T-helper 1 cell treated with Interleukin-12 subunit alpha and Interleukin-12 subunit beta and Interleukin-4 antibody, amounts not matched to agents 30 ng/mL and 1 ng/mL, for 36 hours (primary cell): ENCODE measurements around the gene S1PR5. TPM values are rescaled to one million over a fixed set of nuclear protein-coding genes. Genes with fewer than 3 reads are reported as not detected.
"Not testable (repeated sequence)": the region's sequence is repeated elsewhere in the genome, so short reads cannot be mapped to it uniquely, and the experiment has no call there.

Experiments used
- intact Hi-C: fragments of 100-400 bp; cut with micrococcal nuclease; formaldehyde crosslinking; loops from one replicate; pipeline ENCODE4 v1.15.1; 2024
- total RNA-seq: library from RNA; stranded (reverse); gene quantifications from 2 replicates; pipeline ENCODE4 v1.2.3, GENCODE V29; 2022

The S1PR5 gene
- total RNA-seq, 1 donor from 2014 or later, result not detected

GRCh38 chr19:10546817-10547216, 29.6 kb upstream of the S1PR5 start:
- intact Hi-C loops, result no loop called here

DNA sequence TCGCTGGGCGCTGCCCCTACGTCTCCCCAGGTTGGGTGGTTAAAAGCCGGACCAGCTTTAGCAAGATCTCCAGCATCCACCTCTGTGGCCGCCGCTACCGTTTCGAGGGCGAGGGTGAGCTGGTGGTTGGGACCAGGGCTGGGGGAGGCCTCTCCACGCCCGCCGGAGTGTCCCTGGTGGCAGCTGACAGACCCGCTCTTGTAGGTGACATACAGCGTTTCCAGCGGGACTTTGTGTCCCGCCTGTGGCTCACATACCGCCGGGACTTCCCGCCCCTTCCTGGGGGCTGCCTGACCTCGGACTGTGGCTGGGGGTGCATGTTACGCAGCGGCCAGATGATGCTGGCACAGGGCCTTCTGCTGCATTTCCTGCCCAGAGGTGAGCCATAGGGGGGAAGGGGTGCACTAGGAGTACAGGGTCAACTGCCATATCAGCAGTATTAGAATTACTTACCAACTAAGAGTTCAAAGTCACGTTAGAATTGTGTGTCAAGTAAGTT, 27.6 kb upstream of the S1PR5 start:
- intact Hi-C loops, result no loop called here

DNA sequence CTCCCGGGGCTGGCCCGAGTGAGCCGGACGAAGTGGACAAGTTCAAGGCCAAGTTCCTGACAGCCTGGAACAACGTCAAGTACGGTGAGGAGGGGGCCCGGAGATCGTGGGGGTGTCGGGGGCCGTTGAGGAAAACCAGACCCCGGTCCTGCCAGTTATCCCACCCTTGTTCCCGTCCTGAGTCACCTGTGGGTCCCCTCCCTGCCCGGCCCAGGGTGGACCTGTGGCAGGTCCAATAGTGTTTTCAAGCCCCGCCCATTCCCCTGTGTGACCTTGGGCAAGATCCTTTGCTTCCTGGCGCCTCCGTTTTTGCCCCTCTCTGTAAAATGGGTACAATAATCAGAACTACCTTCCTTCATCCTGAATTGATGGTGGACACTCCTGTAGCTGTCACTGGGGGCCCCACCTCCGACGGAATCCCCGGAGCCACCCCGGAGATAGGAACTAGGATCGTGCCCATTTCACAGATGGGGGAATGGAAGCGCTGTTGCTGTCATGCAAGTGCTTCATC, 27.1 kb upstream of the S1PR5 start:
- intact Hi-C loops, result no loop called here

DNA sequence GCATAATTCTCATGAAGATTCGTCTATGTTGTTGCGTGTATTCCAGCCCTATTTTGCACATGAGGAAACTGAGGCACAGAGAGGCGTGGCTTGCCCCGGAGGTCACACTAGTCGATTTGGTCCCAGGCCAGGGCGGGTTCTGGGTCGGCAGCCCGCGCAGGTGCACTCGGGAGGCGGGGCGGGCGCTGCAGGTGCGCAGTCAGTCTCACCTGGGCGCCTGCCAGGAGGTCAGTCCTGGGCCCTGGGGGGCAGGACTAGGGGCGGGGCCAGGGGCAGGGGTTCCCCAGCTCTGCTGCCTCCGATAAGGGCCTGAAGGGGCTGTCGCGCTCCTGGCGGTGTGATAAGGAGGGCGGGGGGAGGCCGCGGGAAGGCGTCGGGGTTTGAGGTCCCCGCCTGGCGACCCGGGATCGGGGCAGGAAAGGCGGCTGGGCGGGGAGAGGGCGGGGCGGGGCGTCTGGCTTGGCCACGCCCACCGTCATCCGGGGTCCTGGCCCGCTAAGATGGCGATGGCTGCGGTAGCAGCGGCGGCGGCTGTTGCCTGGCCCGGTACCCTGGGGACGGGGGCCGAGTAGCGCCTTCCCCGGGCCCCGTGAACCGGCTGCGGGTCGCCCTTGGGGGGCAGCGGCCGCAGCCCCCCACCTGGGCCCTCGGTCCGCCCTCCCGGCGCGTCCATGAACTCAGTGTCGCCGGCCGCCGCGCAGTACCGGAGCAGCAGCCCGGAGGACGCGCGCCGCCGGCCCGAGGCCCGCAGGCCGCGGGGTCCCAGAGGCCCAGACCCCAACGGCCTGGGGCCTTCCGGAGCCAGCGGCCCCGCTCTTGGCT, 26.4 kb upstream of the S1PR5 start, which contains the start of gene ATG4D:
Gene ATG4D, plus strand, starts transcription at position 485 of the 822 bp plus-strand sequence. Its CDS starts 187 bp downstream, at position 672.
- intact Hi-C loops, result loop anchor here (1.0 kb wide), 4 partner anchors 11 to 64 kb away; no protein-coding TSS in a partner anchor

- intact Hi-C loops, result loop anchor here (1.0 kb wide), 4 partner anchors 11 to 64 kb away; no protein-coding TSS in a partner anchor
These were observed 25.8 kb upstream of the S1PR5 start for GRCh38 chr19:10543059-10543419.

GRCh38 chr19:10539016-10539415, 21.8 kb upstream of the S1PR5 start:
- intact Hi-C loops, result not testable (repeated sequence)

DNA sequence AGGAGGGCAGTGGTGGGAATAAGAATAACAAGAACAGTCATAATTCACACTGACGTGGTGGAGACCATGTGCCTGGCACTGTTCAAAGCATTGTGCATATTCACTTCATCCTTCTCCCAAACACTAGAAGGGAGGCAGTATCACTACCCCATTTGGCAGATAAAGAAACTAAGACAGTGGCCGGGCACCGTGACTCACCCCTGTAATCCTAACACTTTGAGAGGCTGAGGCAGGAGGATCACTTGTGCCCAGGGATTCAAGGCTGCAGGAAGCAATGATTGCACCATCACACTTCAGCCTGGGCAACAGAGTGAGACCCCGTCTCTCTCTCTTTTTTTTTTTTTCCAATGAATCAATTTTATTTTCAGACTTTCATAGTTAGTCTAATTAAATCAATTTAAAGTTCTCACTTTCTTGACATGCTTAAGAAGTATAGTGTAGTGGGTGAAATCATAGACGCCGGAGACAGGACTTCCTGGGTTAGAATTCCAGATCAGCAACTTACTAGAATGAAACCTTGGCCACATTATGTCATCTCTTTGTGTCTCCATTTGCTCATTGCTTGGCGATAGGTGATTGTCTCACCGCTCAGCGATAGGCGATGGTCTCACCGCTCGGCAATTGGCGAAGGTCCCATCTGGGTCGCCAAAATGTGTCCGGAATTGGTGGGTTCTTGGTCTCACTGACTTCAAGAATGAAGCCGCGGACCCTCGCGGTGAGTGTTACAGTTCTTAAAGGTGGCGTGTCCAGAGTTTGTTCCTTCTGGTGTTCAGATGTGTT, 21.1 kb upstream of the S1PR5 start:
- intact Hi-C loops, result no loop called here

- intact Hi-C loops, result no loop called here
These were observed 20.4 kb upstream of the S1PR5 start for GRCh38 chr19:10537668-10538067.

GRCh38 chr19:10535613-10536012, 18.4 kb upstream of the S1PR5 start:
- intact Hi-C loops, result no loop called here

DNA sequence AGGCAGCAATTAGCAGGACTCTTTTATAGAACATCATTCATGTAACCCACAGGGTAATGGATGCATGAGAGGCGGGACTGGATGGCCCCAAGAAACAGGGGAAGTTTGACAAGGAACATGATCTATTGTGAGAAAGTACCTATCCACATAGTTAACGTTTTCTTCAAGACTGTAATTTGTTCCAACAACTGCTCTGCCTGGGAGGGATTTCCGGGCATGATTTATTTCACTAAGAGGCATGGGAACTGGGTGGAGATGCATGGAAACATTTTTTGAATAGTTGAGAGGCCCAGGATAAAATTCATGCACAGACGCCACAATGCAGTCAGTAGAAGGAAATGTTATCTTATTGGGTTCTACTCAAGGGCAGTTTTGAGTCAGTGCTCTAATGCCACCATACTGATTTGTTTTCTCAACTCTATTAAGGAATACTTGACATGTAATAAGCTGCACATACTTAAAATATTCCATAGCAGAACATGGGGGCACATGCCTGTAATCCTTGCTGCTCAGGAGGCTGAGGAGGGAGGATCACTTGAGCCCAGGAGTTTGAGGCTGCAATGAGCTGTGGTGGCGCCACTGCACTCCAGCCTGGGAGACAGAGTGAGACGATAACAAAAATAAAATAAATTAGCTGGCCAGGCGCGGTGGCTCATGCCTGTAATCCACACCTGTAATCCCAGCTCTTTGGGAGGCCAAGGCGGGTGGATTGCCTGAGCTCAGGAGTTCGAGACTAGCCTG, 16.6 kb upstream of the S1PR5 start:
- intact Hi-C loops, result no loop called here

DNA sequence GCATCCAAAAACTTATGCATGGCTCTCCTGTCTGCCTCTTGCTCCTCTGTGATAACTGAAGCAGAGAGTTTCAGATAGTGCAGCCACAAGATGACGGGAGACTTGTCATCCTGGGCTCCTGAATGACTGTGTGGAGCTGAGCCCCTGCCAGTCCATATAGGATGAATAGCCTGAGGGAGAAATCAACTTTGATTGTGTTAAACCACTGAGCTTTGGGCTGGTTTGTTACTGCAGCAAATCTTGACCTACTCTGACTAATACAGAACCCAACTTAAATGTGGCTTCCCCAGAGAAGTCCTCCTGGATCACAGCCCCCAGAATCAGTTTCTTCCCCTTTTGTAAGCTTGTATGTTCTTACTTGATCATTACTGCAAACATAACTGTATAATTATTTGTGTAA, 15.2 kb upstream of the S1PR5 start:
- intact Hi-C loops, result no loop called here

DNA sequence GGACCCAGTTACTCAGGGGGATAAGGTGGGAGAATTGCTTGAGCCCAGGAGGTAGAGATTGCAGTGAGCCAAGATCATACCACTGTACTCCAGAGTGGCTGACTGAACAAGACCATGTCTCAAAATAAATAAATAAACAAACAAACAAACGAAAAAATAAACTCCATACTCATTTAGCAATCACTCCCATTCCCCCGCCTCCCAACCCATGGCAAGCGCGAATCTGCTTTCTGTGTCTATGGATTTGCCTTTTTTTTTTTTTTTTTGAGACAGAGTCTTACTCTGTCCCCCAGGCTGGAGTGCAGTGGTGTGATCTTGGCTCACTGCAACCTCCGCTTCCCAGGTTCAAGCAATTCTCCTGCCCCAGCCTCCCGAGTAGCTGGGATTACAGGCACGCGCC, 9.6 kb upstream of the S1PR5 start:
- intact Hi-C loops, result not testable (repeated sequence)

- intact Hi-C loops, result no loop called here
These were observed 8.4 kb upstream of the S1PR5 start for GRCh38 chr19:10525636-10526035.

GRCh38 chr19:10523135-10523636, 5.9 kb upstream of the S1PR5 start:
- intact Hi-C loops, result no loop called here

GRCh38 chr19:10521461-10522171, 4.4 kb upstream of the S1PR5 start:
- intact Hi-C loops, result no loop called here

GRCh38 chr19:10520652-10521318, 3.5 kb upstream of the S1PR5 start:
- intact Hi-C loops, result no loop called here

GRCh38 chr19:10519421-10519820, 2.2 kb upstream of the S1PR5 start:
- intact Hi-C loops, result no loop called here

- intact Hi-C loops, result no loop called here
These were observed 1.5 kb upstream of the S1PR5 start for GRCh38 chr19:10518444-10519361.
